GM12865 (cell line): Measurements from ENCODE around the gene TPCN2.

ENCODE experiments used
- DNase-seq: peaks from one replicate; pipeline ENCODE4 v3.0.0; 2010; ENCODE audit warnings: low read depth
- H3K4me3 ChIP-seq: 2 replicates; pipeline ENCODE4 v1.5.1; 2011; ENCODE audit warnings: mild to moderate bottlenecking, low read depth, low read length, control low read depth
- TF ChIP-seq, protein P1 (sequence below): IDR thresholded peaks from 2 replicates; pipeline ENCODE4 v1.5.1; 2011; ENCODE audit warnings: low read length, control low read depth, low read depth, inconsistent platforms; ENCODE audit not compliant: insufficient read depth; ENCODE audit errors: missing control alignments

TPCN2 gene

DNA sequence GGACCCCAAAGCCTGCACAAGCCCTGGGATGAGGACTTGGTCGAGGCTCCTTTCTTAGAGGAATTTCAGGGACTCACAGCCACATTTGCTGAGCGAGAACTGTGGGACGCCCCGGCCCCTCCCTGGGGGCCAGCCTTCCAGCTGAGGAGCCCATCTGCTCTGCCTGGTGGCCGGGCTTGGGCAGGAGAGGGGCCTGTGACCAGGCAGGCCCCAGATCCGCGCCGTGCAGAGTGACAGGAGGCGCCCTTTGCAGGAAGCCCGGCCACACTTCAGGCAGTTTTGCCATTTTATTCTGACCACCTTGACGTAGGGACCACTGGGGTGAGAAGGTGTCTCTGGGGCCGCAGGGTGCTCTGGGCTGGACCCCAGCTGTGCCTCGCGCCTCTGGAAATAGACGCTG is 35.6 kb downstream of the TPCN2 start:
- DNase-seq = no peak
- TF ChIP-seq, protein P1, sequence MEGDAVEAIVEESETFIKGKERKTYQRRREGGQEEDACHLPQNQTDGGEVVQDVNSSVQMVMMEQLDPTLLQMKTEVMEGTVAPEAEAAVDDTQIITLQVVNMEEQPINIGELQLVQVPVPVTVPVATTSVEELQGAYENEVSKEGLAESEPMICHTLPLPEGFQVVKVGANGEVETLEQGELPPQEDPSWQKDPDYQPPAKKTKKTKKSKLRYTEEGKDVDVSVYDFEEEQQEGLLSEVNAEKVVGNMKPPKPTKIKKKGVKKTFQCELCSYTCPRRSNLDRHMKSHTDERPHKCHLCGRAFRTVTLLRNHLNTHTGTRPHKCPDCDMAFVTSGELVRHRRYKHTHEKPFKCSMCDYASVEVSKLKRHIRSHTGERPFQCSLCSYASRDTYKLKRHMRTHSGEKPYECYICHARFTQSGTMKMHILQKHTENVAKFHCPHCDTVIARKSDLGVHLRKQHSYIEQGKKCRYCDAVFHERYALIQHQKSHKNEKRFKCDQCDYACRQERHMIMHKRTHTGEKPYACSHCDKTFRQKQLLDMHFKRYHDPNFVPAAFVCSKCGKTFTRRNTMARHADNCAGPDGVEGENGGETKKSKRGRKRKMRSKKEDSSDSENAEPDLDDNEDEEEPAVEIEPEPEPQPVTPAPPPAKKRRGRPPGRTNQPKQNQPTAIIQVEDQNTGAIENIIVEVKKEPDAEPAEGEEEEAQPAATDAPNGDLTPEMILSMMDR = no peak
- H3K4me3 ChIP-seq = no peak overlapping the region

GRCh38 chr11:69085490-69086095 is 36.9 kb downstream of the TPCN2 start:
- no peak overlapping the region for H3K4me3 ChIP-seq
- no peak for DNase-seq
- TF ChIP-seq, protein P1 = no peak

GRCh38 chr11:69086152-69087132 is 37.7 kb downstream of the TPCN2 start:
- no peak overlapping the region for H3K4me3 ChIP-seq
- no peak for DNase-seq
- TF ChIP-seq, protein P1 = no peak

DNA sequence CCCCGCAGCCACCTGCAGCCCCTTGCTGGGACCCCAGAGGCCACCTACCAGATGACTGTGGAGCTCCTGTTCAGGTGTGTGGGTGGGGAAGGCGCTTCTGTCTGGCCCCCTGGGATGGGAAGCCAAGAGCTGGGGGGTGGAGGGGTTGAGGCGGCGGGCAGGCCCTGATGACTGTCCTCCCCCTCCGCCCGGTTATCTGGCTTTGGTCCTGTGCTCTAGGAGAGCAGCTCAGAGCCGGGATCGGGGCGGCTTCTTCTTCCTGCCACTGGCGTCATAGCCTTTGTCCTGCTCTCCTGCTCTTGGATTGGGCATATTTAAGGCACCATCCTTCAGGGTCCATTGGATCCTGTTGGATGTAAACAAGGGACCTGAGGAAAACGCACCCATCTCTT is 38.4 kb downstream of the TPCN2 start:
- TF ChIP-seq, protein P1 = no peak
- no peak for DNase-seq
- H3K4me3 ChIP-seq = no peak overlapping the region

DNA sequence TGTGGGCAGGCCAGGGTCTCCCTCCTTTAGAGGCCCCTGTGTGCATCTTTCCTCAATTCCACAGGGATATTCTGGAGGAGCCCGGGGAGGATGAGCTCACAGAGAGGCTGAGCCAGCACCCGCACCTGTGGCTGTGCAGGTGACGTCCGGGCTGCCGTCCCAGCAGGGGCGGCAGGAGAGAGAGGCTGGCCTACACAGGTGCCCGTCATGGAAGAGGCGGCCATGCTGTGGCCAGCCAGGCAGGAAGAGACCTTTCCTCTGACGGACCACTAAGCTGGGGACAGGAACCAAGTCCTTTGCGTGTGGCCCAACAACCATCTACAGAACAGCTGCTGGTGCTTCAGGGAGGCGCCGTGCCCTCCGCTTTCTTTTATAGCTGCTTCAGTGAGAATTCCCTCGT is 39.1 kb downstream of the TPCN2 start:
- TF ChIP-seq, protein P1 = no peak
- DNase-seq = no peak
- H3K4me3 ChIP-seq = no peak overlapping the region

- H3K4me3 ChIP-seq = no peak overlapping the region
- DNase-seq = peak; percentile 85
- TF ChIP-seq, protein P1 = peak; percentile 79
These were observed 40.0 kb downstream of the TPCN2 start for GRCh38 chr11:69088676-69089146.

- no peak overlapping the region for H3K4me3 ChIP-seq
- no peak for DNase-seq
- TF ChIP-seq, protein P1 = no peak
These were observed 40.5 kb downstream of the TPCN2 start for GRCh38 chr11:69089258-69089657.
